Endothelial cell (in vitro differentiated cells): ENCODE data around the gene TEX11. TPM values are rescaled to one million over a fixed set of nuclear protein-coding genes. Genes with fewer than 3 reads are reported as not detected.

ENCODE experiments used
- DNase-seq: peaks from one replicate; pipeline ENCODE4 v3.0.0; 2021; ENCODE audit warnings: low spot score
- H3K27ac Mint-ChIP-seq: one replicate; pipeline ENCODE4 v1.8.0; 2021; ENCODE audit warnings: mixed read lengths, inconsistent platforms; ENCODE audit not compliant: unreplicated experiment
- H3K27me3 Mint-ChIP-seq: one replicate; pipeline ENCODE4 v1.8.0; 2021; ENCODE audit warnings: mild to moderate bottlenecking, moderate library complexity, mixed read lengths, inconsistent platforms; ENCODE audit not compliant: unreplicated experiment
- H3K36me3 Mint-ChIP-seq: one replicate; pipeline ENCODE4 v1.8.0; 2021; ENCODE audit warnings: mild to moderate bottlenecking, low read depth, mixed read lengths, inconsistent platforms; ENCODE audit not compliant: unreplicated experiment
- H3K4me1 Mint-ChIP-seq: one replicate; pipeline ENCODE4 v1.8.0; 2021; ENCODE audit warnings: mild to moderate bottlenecking, mixed read lengths, inconsistent platforms; ENCODE audit not compliant: unreplicated experiment
- H3K4me3 Mint-ChIP-seq: one replicate; pipeline ENCODE4 v1.8.0; 2021; ENCODE audit warnings: mild to moderate bottlenecking, mixed read lengths, inconsistent platforms; ENCODE audit not compliant: unreplicated experiment
- H3K9me3 Mint-ChIP-seq: one replicate; pipeline ENCODE4 v1.8.0; 2021; ENCODE audit warnings: mixed read lengths, inconsistent platforms; ENCODE audit not compliant: unreplicated experiment
- long read RNA-seq: library from polyadenylated mRNA; unstranded; transcript quantifications from one replicate; pipeline ENCODE4 v2.0.0, GENCODE V29; 2020; ENCODE audit not compliant: unreplicated experiment
- total RNA-seq: library from RNA; stranded (reverse); fragmentation: NEBNext Ultra II Directional; extraction: Animal tissue kit (Norgen Biotek cat#: 25700); gene quantifications from one replicate; pipeline ENCODE4 v1.2.1, GENCODE V29; 2021; ENCODE audit not compliant: unreplicated experiment
- TF ChIP-seq, protein P1 (sequence below): fragments of 200-600 bp; sonication (generic); IDR thresholded peaks from one replicate; pipeline ENCODE4 v1.5.0; 2021; ENCODE audit warnings: antibody characterized with exemption; ENCODE audit not compliant: unreplicated experiment

The TEX11 gene
- total RNA-seq: not detected
- long read RNA-seq, partial matches to known transcripts: 0 of 1 reads
- long read RNA-seq, other reads (novel, unspliced or antisense): 1 of 1 reads

DNA sequence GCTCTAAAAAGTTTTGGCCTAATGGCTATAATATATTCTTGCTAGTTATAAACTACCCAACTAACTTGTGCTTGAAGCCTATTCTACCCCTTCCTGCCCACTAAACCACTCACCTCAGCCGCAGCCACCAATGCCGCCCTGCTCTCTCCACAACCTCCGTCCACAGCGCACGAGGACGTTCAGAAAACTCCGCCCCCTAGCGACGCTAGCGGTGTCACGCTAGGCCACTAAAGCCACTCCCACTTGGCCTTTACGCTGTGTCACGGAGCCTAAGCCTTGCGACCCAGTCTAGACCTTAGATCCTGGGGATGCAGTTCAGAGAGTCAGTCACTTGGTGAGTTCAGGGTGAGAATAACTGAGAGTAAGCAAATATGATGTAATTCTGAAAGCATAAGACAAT, at the start of gene TEX11:
TSS of gene TEX11 (minus strand) at position 171 of the 400 bp plus-strand sequence. CDS start 922 bp downstream, outside the sequence.
- no peak within 1 kb of the TSS for H3K27ac Mint-ChIP-seq
- no peak within 1 kb of the TSS for H3K4me3 Mint-ChIP-seq
- no peaks in the 10 kb centered on the region for H3K36me3 Mint-ChIP-seq
- no peaks in the 10 kb centered on the region for H3K27me3 Mint-ChIP-seq
- no peaks in the 10 kb centered on the region for H3K4me1 Mint-ChIP-seq
- TF ChIP-seq, protein P1, sequence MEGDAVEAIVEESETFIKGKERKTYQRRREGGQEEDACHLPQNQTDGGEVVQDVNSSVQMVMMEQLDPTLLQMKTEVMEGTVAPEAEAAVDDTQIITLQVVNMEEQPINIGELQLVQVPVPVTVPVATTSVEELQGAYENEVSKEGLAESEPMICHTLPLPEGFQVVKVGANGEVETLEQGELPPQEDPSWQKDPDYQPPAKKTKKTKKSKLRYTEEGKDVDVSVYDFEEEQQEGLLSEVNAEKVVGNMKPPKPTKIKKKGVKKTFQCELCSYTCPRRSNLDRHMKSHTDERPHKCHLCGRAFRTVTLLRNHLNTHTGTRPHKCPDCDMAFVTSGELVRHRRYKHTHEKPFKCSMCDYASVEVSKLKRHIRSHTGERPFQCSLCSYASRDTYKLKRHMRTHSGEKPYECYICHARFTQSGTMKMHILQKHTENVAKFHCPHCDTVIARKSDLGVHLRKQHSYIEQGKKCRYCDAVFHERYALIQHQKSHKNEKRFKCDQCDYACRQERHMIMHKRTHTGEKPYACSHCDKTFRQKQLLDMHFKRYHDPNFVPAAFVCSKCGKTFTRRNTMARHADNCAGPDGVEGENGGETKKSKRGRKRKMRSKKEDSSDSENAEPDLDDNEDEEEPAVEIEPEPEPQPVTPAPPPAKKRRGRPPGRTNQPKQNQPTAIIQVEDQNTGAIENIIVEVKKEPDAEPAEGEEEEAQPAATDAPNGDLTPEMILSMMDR: no peak
- H3K9me3 Mint-ChIP-seq: no peaks in the 10 kb centered on the region
- no peak for DNase-seq

DNA sequence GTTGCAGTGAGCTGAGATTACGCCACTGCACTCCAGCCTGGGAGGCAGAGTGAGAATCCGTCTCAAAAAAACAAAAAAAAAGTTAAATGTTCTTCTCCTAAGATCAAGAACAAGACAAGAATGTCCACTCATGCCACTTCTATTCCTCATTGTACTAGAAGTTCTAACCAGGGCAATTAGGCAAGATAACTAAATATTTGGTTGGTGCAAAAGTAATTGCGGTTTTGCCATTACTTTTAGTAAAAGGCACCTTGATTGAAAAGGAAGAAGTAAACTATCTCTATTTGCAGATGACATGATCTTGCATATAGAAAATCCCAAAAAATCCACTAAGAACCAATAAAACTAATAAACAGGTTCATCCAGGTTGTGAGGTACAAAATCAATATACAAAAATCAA, 46.4 kb upstream of the TEX11 start:
- DNase-seq: no peak
- H3K27ac Mint-ChIP-seq: no peak overlapping the region
- H3K27me3 Mint-ChIP-seq: no peaks in the 10 kb centered on the region
- no peaks in the 10 kb centered on the region for H3K4me1 Mint-ChIP-seq
- H3K9me3 Mint-ChIP-seq: no peaks in the 10 kb centered on the region
- TF ChIP-seq, protein P1: no peak
- H3K36me3 Mint-ChIP-seq: no peaks in the 10 kb centered on the region
- H3K4me3 Mint-ChIP-seq: no peak overlapping the region

DNA sequence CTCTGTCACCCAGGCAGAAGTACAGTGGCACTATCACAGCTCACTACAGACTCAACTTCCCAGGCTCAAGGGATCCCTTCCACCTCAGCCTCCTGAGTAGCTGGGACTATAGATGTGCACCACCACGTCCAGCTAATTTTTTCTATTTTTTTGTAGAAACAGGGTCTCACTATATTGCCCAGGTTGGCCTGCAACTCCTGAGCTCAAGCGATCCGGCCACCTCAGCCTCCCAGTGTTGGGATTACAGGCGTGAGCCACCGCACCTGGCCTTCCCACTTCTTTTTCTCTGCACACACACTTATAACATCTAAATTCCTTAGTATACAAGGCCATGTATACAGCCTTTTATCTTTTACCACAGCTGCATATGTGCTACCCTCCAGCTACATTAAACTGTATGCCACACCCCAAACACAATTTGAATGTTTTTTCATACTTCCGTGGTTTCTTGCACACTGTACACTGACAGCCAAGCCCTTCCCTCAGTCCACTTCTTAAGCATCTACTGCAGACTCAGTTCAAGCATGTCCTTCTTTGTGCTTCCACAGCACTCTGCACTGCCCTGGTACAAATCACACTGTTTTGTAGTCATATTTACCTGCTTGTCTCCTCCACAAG, 15.9 kb upstream of the TEX11 start:
- Mint-ChIP-seq H3K9me3 (no peaks in the 10 kb centered on the region), H3K27me3 (peaks cover 2% of the 10 kb centered on the region), H3K27ac (no peak overlapping the region), H3K4me1 (no peaks in the 10 kb centered on the region), H3K4me3 (no peak overlapping the region), H3K36me3 (no peaks in the 10 kb centered on the region)
- TF ChIP-seq, protein P1: no peak
- no peak for DNase-seq

DNA sequence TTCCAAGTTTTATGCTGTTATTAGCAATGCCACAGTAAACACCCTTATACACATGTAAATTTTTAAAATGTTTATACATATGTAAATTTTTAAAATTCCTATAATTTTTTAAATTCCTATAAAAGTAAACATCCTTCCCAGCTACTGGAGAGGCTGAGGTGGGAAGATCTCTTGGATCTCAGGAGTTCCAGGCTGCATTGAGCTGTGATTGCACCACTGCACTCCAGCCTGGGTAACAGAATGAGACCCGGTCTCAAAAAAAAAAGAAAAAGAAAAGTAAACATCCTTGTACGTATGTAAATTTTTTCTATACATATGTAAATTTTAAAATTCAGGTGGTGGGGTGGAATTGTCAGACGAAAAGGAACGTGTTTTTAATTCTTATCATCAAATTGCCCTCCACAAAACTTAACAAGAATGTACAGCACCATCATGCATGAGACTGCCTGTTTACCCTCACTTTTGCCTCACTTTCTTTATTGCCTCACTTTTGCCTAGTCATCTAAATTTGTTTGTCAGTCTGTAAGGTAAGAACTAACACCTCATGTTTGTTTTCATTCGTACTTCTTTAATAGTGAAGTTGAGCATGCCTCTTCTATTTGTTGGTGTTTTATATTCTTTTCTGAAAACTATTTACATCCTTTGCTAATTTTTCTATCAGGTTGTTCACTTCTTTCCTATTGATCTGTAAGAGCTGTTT, 14.4 kb upstream of the TEX11 start:
- H3K36me3 Mint-ChIP-seq: no peaks in the 10 kb centered on the region
- no peak for DNase-seq
- H3K27ac Mint-ChIP-seq: no peak overlapping the region
- H3K4me1 Mint-ChIP-seq: no peaks in the 10 kb centered on the region
- no peaks in the 10 kb centered on the region for H3K9me3 Mint-ChIP-seq
- no peak overlapping the region for H3K4me3 Mint-ChIP-seq
- TF ChIP-seq, protein P1: no peak
- H3K27me3 Mint-ChIP-seq: no peaks in the 10 kb centered on the region
